GOT3 (cell line): Measurements from ENCODE around the gene KLHL26.

Source experiments
- DNase-seq: peaks from one replicate; lab custom pipeline; 2025; ENCODE audit warnings: mixed read lengths; lab: John Stamatoyannopoulos, UW

Gene KLHL26

DNA sequence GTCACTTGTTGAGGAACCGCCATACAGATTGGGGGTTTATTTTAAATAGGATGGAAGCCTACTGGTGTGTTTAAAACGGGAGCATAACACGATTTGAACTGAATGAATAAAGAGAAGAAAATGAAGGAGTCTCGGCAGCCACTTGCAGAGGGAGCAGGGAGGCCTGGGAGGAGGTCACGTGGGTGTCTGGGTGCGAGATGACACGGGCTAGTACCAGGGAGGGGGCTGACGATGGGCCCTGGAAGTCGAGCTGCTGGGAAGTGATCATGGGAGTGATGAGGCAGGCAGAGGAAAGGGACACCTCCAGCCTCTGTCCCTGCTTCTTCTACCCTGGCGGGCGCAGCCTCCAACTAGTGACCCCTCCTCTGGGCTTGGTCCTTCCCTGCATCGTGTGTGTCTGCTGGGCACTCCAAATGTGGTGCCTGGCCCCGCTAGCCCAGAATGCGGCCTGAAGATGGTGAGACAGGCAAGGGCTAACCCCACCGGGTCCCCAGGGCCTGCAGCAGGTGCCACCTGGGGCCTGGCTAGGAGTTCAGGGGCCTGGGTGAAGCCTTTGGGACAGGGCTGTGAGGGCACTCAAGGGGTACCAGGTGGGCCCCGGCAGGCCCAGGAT lies 82.1 kb downstream of the KLHL26 start:
- no peak for DNase-seq

DNA sequence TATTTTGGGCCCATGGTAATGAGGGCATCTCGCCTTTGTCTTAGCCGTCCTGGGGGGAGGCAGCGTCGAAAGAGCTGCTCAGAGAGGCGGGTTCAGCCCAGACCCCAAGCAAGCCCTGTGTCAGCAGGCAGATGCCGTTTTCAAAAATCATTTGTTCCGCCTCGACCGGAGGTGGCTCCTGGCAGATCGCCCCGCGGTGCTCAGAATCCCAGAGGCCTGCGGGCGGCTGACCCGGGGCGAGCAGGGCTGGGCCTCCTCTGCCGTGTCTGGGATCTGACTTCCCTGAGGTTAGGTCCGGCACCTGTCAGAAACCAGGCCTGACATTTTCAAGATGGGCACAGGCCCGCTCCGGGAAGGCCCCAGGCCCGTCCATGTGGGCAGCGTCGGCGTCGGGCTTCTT lies 82.7 kb downstream of the KLHL26 start:
- no peak for DNase-seq
